ENCODE measurements around the gene CNOT6.
"Not testable (repeated sequence)": the region's sequence is repeated elsewhere in the genome, so short reads cannot be mapped to it uniquely, and the experiment has no call there.

The CNOT6 gene

GRCh38 chr5:180471866-180472265, 22.3 kb upstream of the CNOT6 start:
- no peak for DNase-seq (ENCODE audit: low spot score)

DNA sequence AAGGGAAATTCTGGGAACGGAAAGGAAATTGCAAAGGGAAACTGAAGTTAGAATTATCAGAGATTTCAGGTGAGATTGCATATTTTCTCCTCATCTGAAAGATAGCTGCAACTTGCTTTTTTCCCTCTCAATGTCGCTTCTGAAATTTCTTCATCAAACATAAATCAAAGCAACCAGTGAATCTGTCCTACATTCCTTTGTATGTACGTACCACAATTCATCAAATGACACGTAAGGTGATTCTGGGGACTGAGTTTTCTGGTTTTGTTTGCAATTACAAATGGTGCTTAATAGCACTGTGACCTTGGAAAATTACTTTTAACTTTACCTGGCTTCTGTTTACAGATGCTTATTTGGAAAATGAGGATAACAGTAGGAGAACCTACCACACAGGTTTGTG, 21.9 kb upstream of the CNOT6 start:
- no peak for DNase-seq (ENCODE audit: low spot score)

DNA sequence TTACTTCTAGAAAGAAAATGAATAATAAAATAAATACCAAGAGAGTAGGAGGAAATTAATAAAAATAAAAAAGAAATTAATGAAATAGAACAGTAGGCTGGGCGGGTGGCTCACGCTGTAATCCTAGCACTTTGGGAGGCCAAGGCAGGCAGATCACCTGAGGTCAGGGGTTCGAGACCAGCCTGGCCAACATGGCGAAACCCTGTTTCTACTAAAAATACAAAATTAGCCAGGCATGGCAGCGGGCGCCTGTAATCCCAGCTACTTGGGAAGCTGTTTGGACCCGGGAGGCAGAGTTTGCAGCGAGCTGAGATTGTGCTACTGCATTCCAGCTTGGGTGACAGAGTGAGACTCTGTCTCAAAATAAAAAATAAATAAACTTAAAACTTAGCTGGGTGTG, 20.8 kb upstream of the CNOT6 start:
- DNase-seq (ENCODE audit: low spot score), result not testable (repeated sequence)

DNA sequence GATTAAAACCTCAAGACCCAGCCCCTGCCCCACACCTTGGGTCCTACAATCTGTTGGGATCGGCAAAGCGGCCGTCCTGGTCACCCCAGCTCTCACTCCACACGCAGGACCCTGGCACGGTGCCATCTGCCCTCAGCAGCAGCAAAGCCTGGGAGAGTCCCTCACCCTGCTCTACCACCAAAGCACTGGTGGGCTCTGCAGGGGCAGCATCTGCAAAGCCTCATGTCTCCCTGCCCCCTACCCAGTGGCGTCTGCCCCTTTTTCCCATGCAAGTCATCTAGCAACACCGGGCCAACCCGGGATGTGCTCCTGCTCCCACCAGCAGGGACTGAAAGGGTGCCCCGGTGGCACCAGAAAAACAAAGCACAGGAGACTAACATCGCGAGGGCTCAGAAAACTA, 19.6 kb upstream of the CNOT6 start:
- no peak for DNase-seq (ENCODE audit: low spot score)

DNA sequence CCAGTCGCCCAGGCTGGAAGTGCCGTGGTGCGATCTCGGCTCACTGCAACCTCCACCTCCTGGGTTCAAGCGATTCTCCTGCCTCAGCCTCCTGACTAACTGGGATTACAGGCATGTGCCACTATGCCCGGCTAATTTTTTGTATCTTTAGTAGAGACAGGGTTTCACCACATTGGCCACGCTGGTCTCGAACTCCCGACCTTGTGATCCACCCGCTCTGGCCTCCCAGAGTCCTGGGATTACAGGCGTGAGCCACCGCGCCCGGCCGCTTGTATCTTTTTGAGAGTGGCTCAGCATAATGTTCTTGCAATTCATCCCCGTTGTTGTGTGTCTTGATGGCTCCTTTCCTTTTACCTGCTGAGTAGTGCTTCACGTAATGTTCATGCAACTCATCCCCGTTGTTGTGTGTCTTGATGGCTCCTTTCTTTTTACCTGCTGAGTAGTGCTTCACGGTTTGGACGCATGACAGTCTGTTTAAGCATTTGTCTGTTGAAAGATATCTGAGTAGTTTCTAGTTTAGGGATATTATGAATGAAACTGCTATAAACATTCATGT, 18.1 kb upstream of the CNOT6 start:
- not testable (repeated sequence) for DNase-seq (ENCODE audit: low spot score)

GRCh38 chr5:180484813-180485212, 9.4 kb upstream of the CNOT6 start:
- DNase-seq (ENCODE audit: low spot score), result no peak

DNA sequence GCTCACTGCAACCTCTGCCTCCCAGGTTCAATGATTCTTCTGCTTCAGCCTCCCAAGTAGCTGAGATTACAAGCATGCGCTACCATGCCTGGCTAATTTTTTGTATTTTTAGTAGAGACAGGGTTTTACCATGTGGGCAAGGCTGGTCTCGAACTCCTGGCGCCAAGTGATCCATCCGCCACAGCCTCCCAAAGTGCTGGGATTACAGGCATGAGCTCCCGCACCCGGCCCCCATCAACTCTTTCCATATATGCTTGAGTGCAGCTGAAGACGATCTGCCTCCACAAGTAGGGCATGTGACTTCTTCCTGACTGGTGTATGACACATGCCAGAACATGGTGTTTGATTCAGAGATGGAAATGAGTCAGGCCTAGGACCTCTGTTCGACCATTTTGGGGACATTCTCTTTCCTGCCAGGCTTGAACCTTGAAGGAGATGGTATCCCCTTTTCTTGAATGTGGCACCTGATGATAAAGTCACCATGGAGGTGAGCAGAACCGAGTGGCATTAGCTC, 7.5 kb upstream of the CNOT6 start:
- DNase-seq (ENCODE audit: low spot score), result no peak

- DNase-seq (ENCODE audit: low spot score), result no peak
These were observed 6.6 kb upstream of the CNOT6 start for GRCh38 chr5:180487556-180487955.

DNA sequence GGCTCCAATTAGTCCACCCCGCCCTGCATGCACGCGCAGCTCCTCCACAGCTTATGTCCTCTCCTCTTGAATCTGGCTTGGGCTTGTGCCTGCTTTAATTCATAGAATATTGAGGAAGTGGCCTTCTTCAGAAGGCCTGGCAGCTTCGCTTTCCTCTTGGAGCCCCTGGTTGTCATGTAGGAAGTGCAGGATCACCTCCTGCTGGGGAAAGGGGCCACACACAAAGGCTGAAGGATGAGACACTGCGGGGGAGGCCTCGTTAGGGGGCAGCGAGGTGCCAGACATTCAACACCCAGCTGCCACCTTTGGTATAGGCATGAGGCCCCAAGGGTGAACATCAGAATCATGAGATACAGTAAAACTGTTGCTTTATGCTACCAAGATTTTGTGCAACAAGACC, 2.7 kb upstream of the CNOT6 start:
- no peak for DNase-seq (ENCODE audit: low spot score)

DNA sequence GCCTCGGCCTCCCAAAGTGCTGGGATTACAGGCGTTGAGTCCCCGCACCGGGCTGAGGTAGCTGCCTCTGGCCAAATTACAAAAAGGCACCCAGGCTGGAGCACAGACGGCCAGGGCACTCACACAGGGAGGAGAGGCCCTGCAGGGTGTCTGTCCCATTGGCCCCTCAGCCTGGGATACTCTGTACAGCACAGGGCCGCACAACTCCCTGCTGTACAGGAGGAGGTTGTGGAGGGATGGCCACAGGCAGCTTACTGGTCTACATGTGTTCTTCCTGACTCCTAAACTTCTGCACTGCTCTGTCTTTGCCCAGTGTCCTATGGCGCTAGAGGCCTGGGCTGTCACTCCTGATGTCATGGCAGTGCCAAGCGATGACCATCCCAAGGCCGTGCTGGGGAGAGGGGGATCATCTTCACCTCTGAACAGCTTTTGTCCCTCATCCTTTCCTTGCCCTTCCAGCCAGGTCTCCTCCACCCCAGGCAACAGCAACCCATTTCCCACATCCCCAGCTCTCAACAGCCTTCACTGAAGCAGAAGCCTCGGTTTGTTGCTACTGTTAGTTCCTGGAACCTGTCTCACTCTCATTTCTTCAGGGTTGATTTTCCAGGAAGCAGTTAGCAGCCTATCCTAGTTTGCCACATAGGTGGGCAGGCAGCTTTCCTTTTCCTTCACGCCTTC, 1.8 kb upstream of the CNOT6 start:
- no peak for DNase-seq (ENCODE audit: low spot score)

DNA sequence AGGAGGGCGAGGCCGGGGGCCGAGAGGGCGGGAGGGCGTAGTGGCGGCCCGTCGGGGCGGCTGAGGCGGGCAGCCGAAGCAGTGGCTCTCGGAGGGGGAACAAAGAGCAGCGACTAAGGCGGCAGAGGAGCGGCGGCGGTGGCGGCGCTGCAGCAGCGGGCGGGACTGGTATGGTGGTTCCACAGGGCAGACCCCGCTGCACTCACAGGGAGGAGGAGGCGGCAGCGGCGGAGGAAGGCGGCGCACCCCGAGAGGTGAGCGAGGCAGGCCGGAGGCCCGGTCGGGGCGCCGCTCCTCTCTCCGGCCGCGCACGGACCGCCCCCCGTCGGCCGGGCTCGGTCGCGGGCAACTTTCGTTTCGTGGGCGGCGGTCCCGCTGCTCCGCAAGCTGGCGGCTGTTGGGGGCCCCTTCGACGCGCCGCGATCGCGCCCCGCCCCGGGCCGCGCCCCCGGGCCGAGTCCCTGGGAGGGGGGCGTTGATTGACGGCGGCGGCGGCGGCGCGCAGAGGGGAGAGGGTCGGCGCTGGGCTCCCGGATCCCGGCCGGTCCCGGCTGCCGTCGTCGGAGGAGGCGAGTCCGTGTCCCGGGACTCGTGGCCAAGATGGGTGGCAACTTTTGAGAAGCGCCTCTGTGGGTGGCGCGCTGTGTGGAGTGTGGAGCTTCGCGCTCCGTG, 467 bp downstream of the CNOT6 start:
- peak; percentile 29 for DNase-seq (ENCODE audit: low spot score)

DNA sequence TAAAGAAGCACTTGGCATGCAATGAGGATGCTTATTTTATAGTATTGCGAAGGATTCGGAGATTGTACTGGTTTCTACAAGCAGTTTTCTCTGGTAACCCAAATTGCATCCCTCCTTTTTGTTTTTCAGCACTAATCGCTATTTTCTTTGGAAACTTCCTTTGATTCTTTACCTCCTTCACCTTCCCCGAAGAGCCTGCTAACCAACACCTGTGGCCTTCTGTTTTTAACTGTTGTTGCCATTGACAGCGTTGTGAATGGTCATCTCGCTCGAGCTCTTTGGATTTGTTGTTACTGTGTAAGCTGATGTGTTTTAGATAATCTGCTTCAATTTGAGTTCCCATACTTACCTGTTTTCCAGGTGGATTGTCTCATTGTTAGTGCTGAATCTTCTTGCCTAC, 1.1 kb downstream of the CNOT6 start:
- no peak for DNase-seq (ENCODE audit: low spot score)

GRCh38 chr5:180495991-180496741, 2.0 kb downstream of the CNOT6 start:
- DNase-seq (ENCODE audit: low spot score), result no peak

DNA sequence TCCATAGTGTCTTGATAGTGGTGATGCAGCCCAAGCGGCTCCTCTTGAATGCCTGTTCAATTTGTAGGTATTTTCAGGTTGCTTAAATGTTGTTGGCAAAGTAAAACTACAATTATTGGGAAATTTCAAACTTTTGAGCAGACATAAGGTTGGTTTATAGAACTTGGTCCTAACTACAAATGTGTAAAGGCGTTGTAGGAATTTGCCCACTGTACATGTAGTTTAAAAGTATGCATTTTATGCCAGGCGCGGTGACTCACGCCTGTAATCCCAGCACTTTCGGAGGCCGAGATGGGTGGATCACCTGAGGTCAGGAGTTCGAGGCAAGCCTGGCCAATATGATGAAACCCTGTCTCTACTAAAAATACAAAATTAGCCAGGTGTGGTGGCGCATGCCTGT, 2.6 kb downstream of the CNOT6 start:
- DNase-seq (ENCODE audit: low spot score), result not testable (repeated sequence)

DNA sequence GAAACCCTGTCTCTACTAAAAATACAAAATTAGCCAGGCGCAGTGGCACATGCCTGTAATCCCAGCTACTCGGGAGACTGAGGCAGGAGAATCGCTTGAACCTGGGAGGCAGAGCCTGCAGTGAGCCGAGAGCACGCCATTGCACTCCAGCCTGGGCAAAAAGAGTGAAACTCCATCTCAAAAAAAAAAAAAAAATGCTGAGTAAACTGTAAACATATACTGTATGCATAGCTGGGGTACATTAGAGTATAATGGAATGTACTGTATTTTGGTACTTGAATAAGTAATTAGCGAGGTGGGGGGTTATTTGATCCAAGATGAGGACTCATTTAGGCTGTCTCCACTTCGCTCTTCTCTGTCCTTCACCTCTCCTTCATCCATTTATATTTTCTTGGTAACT, 3.7 kb downstream of the CNOT6 start:
- DNase-seq (ENCODE audit: low spot score), result not testable (repeated sequence)

DNA sequence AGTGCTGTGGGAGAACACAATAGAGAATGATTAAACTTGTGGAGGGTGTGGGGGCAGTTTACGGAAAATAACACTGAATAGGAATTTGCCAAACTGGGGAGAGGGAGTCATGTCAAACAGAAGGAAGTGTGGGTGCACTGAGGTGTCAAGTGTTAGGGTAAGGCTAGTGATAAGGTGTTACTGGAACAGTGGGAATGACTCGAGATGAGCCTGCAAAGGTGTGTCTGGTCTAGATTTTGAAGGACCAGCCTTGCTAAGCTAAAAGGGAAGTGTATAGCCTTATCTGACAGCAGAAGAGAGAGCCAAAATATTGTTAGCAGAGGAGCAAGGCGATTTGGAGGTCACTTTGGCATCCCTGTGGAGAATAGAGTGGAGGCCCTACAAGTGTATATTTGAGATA, 4.2 kb downstream of the CNOT6 start:
- DNase-seq (ENCODE audit: low spot score), result no peak

- DNase-seq (ENCODE audit: low spot score), result no peak
These were observed 5.5 kb downstream of the CNOT6 start for GRCh38 chr5:180499684-180500083.

DNA sequence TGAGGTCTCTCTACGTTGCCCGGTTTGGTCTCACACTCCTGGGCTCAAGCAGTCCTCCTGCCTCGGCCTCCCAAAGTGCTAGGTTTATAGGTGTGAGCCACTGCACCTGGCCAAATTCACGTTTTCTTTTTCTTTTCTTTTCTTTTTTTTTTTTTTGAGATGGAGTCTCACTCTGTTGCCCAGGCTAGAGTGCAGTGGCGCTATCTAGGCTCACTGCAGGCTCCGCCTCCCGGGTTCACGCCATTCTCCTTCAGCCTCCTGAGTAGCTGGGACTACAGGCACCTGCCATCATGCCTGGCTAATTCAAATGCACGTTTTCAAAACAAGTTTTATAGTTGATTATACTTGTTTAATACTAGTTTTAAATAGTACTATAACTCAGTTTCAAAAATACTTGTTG, 6.1 kb downstream of the CNOT6 start:
- not testable (repeated sequence) for DNase-seq (ENCODE audit: low spot score)

- no peak for DNase-seq (ENCODE audit: low spot score)
These were observed 13.5 kb downstream of the CNOT6 start for GRCh38 chr5:180507661-180508060.

DNA sequence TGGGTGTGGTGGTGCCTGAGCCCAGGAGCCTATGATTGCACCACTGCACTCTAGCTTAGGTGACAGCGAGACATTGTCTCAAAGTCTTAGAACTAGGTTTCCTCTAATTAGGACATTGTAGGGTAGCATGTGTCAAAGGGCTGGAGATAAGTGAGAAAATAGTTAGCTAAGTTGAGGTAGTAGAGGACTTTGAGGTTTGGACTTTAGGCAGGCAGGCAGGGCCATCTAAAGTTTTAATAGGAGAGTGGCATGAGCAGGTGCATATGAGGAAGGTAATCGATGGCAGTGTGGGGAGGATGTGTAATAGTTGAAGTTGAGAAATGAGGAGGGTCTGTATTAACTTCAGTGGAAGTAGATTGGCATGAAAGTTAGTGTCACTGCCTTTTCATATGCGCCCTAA, 21.1 kb downstream of the CNOT6 start:
- no peak for DNase-seq (ENCODE audit: low spot score)

- DNase-seq (ENCODE audit: low spot score), result not testable (repeated sequence)
These were observed 21.8 kb downstream of the CNOT6 start for GRCh38 chr5:180515974-180516373.

- no peak for DNase-seq (ENCODE audit: low spot score)
These were observed 22.3 kb downstream of the CNOT6 start for GRCh38 chr5:180516440-180516839.

- no peak for DNase-seq (ENCODE audit: low spot score)
These were observed 24.9 kb downstream of the CNOT6 start for GRCh38 chr5:180519098-180519497.
